GM19023 (cell line): ENCODE results near the gene TCF7L2.

Experiments used
- ATAC-seq: cut with Tn5 transposase; IDR thresholded peaks from one replicate; pipeline ENCODE4 v1.9.1; 2021; ENCODE audit warnings: mild to moderate bottlenecking, moderate library complexity; ENCODE audit not compliant: unreplicated experiment

TCF7L2 gene

DNA sequence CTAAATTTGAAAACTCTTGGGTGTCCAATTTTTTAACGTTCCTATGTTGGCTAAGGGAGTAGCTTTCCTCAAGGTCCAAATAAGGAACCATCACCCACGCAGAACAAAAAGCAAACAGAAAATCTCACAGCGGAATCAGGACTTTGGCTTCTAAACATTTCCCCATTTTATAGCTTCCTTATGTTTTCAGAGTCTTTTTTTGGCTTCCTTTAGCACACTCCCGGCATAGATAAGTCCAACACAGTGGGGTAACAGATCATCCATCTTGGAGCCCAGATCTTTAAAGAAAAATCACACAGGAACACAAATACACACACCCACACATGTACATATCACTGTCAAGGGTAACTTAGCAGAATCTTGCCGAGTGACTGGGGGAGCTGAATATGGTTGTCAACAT, 4.2 kb upstream of the TCF7L2 start:
- ATAC-seq, result no peak

DNA sequence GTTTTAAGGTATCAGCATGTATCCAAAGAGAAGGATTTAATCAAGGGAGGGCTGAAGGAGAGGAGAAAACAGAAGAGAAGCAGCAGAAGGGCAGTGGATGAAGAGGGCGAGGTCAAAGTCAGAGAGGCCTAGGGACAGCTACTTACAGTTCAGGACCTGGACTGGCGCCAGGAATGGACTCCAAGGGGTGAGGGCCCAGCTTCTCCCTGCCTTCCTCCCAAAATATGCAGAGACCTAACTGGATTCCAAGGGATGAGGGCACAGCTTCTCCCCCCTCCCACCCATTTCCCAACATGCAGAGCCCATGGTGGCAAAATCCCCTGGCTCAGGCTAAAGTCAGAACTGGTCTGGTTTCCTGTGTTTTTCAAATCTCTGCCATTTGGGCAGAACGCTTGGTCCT, 3.4 kb upstream of the TCF7L2 start:
- ATAC-seq, result no peak

DNA sequence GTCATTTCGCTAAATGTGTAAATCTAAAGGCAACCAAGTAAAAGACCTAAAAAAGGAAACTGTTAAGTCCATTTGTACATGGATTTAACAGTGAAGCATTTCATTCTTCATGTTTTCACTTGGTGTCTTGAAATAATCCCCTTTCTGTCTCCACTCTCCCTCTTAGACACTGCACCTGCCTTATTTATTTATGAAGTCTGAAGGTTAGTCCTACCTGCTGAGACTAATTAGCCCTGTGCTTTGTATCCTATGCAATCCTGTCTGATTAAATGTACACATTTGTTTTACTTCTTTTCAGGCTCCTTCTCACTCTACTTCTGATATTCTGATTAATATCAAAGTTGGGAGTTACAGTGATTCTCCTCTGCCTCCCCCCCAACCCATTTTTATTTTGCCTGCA, 1.9 kb upstream of the TCF7L2 start:
- ATAC-seq, result no peak

DNA sequence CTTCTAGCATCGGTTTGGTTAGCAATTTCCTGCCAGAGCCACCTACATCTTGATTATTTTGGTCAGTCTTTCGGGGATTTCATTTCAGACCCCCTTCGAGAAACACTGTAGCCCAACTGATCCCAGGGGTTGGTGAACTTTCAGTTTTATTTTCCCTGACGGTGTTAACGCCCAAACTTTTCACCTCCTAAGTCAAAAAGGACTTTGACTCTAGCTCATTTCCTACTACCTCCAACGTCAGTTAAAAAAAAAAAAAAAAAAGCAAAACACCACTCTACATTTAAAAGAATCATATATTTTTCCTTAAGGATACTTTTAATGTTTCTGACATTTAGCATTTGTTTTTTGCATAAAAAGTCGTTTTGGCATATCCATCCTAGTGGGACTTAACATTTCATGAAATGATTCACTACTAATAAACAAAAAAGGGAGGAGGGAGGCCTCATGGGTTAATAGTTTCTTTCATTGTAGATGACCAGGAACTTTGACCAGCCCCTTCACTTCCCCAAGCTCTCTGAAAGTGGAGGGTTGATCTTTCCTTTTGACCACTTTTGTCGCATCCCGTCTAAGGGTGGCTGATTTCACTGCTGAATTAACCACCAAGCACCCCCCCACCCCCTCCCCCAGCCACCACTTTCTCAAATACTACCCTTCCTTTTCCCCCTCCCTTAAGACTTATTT, 764 bp upstream of the TCF7L2 start:
- no peak for ATAC-seq

DNA sequence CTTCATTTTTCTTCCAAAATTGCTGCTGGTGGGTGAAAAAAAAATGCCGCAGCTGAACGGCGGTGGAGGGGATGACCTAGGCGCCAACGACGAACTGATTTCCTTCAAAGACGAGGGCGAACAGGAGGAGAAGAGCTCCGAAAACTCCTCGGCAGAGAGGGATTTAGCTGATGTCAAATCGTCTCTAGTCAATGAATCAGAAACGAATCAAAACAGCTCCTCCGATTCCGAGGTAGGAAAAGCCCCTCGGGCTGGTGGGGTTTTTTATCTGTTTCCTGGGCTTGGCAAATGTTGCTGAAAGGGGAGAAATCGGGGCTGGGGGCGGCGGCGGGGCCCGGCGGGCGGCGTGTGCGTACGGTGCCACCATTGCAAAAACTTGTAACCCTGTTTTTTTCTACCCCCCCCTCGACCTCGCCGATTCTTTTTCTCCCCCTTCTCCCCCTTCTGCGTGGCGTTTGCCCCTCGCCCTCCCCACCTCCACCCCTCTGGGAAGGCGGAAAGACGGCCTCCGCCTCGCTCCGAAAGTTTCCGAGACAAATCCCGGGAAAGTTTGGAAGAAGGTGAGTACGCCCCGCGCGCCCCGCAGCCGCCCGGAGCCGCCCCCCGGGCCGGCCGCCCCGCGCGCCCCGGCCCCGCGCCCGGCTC, 789 bp downstream of the TCF7L2 start:
- no peak for ATAC-seq

DNA sequence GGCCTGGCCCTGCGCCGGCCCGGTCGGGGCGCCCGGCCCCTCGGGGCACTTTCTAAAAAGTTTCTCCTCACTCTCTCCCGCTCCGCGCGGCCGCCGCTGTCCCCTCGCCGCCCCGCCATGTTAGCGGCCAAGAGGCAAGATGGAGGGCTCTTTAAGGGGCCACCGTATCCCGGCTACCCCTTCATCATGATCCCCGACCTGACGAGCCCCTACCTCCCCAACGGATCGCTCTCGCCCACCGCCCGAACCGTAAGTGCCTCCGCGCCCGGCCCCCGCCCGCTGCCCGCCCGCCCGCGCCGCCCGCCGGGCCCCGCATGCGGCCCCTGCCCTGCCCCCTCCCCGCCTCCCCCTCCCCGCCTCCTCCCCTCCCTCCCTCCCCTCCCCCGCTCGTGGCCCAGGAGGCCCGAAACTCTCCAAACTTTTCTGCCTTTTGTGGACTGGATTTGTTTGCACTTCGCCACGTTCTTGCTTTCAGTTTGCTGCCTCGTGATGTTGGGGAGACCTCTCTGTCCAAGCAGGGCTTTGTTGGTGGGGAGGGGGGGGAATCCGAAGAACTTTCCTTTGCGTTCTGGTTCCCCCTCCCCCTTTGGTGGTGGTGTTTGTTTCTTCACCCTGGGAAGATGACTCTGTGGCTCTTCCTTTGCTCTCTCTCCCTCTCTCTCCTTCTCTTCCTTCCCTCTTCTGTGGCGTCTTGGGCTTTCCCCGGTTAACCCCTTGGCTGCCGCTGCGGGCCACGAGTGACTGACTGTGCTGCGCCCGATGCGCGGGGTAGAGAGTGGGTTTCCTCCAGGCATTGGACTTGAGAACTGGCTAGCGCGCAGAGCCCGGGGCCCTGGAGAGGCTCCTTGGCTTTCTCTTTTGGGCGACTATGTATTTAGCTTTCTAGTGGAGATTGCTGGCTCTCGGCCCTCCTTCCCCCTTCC, 1.6 kb downstream of the TCF7L2 start:
- ATAC-seq, result no peak

DNA sequence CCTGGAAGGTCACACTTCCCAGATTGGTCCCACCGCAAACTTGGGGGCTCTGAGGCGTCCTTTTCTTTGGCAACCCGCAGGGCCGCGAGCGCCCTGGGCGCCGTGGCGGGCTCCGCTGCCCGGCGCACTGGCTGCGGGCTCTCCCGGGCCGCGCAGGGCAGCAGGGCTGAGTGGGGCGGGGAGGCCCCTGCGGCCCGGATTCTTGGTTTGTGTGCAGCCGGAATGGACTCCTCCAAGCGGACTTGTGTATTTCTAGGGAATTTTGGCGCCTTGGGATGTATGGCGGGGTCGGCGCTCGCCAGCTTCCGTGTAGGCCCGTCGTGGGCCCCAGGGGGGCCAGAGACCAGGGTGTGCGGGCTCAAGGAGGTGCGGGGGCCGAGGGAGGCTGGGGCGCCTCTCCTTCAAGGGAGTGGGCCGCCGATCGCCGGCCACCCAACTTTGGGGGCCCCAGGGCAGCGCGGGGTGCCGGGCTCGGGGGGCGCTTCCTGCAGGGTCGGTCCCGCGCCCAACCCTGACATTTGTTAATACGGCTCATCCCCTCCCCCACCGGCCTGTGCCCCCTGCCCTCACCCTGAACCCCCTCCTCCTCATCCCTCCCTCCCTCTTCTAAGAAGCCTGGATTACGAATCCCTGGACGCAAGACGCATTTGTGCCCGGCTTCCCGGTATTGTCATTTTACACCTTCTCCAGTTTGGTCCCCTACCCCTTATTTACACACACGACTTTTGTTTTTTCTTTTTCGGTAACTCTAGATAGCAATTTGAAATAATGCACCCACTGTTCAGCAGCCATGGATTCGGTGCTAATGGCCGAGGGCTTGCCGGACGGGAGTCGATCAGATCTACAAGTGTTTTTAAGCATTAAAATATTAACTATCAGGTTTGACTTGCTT, 2.5 kb downstream of the TCF7L2 start:
- ATAC-seq, result no peak

DNA sequence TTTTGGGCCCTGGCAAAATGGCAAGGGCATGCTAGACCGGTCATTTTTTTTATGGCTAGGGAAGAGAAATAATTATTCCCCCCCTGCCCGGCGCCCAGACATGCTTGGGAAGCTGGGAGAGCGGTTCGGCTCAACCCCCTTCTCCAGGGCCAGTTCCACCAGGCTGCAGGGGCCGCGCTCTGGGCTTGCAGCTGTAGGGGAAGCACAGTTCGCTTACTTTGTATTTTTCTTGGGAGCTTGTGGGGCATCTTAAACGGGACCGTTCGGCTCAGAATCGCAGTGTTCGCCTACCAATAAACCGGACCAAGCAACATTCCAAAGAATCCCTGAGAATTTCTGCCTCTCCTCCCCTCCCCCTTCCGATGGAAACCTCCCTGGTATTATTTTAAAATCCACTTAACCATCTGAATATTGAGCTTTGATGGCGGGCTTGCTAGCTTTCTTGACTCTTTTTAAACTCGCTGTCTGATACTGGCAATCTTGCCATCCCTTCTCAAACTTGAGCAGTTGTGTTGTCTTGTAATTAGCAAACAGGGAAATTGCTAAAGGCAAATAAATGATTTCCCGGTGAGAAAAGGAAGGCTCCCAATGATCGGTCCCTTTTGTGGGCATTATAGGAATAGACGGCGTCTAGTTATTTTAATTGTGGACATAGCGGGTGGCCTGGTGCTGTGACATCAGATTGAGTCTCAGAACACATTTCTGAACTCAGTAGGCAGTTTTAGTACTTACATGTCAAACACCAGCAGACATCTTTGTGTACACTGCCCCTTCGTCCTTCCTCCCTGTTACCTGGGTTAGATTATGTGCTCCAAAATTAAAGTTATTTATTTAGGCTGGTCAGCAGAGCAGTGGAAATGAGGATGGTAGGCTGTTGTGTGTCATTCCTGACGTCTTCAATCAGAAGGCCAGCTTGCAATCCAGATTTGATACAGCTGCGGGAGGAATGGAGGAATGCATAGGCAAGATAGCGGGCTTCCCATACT, 3.4 kb downstream of the TCF7L2 start:
- ATAC-seq, result no peak

DNA sequence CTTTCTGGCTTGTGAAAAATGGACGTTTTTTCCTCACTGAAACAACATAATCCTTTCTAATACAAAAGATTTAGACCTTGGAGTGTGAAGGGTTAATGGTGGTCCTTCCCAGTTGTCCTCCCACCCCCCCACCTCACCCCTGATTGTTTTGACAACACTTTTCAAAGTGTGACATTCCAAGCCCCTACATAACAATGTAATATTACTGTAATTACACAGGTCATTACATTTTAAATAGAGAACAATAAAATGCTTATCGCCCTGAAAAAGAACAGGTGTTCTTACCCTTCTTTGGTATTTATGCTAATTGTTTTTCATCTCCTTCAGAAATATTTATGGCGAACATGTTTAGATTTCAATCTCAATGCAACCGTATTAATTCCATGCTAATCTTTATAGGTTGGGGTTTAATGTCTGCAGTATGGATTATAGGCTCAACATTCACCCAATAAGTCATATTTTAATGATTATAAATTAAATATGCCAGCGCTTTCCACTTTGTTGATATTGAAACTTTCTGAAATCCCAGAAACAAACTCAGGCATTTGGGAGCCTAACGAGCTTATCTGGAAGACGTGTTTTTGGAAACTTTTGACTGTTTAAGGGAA, 5.0 kb downstream of the TCF7L2 start:
- ATAC-seq, result no peak

DNA sequence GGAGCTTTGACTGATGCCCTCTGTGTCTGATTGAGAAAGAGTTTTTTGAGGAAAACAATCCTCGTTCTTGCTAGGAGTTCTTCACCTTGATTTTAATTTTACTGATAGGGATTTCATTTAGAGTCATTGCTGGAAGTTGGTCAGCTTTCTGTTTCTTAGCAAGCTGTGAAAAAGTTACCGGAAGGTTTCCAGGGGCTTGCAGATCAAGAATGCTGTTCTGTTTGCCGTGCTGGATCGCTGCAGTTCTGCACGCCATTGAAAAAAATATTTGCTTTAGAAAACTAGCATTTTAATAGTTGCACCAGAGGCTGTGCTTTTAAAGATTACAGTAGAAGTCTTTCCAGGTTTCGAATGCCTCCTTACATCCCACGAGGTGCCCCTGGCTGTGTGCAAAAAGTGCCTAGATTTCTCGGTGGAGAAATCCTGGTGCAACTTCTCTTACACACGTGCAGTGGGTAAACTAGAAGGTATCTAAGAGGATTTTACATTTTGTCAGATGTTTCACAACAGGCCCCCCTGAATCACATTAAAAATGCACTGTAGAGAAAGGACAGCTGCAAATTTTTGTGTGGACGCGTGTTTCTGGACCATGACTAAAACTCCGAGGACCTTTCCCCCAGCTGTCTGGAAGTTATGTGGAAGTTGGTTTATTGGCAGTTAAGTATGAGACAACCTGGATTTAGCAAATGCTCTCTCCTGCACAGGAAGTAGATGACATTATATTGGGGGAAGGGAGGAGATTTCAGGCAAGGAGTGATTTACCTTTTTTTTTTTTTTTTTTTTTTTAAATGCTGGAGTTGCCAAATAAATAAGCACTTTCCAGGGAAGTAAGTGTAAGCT, 5.8 kb downstream of the TCF7L2 start:
- no peak for ATAC-seq

DNA sequence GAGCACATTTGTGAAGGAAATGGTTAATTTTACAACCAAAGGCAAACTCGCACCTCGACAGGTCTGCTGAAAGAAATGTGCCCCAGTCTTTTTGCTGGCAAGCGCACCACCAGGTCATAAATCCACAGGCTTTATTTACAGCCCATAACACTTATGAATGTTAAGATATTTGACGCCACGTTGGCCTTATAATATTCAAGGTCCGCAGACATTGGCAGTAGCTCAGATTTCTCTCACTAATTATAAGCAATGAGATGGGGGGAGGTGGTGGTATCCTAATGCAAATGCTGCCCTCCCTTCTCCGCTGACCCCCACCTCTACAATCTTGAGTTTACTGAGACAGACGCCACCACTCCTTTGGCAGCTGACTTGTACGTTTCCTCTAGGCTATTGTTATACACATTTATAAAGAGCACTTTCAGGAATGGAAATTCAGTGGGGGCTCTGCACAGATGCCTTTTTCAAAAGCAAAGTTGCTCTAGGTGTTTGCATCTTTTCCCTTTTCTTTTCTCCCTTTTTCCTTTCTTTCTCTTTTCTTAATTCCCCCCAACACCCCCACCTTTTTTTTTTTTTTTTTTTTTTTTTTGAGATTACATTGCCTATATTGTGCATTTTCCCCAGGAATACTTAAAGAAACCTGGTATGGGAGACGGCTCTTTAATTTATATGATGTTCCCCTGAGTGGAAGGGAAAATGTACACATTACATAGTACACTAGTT, 6.7 kb downstream of the TCF7L2 start:
- no peak for ATAC-seq

DNA sequence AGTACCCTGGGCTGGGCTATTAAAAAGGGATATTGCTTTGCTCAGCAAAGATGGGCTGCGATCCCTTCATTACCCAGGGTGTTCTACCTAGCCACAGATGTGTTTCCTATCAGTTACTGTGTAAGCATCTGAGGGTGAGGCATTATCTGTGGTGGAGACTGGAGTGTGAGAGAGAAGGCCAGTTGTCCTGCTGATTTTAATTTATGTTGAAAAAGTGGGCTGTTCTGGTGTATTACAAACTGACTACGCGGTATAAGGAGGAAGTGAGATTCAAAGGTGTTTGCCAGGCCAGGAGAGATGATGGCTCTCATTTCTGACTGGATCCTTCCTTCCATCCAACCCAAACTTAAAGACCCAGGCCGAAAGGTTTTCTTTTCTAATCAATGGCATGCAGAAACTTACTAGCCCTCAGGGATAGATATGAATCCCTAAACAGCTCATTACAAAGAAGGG, 7.6 kb downstream of the TCF7L2 start:
- no peak for ATAC-seq

DNA sequence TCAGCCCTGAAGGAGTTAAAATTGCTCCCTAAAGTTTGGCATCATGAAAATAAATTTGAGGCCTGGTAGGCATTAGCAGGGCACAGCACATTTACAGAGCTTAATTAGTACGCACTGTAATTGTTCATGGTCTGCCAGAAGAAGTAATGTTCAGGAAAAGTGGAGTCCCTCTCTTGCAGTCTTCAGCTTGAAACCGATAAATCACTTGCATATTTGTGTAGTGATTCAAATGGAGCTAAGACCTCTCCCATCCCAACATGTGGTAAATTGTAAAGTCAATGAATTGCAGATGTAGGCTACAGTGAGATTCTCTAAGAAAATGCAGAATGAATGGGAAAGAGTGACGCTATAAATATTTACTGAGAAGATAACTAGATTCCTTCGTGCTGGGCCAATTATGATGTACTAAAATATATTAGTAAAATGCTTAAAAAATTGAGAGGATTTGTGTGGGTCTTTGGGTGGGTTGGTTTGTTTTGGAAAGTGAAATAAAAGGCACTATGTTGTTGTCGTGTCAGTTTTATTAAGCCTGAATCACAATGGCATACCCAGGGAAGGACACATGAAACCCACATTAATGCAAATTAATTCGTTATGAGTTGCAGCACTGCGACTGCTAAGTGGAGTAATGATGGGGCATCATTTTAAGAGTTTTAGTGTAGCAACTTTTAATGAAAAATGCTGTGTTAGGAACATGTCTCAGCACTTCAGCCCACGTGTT, 8.4 kb downstream of the TCF7L2 start:
- no peak for ATAC-seq

DNA sequence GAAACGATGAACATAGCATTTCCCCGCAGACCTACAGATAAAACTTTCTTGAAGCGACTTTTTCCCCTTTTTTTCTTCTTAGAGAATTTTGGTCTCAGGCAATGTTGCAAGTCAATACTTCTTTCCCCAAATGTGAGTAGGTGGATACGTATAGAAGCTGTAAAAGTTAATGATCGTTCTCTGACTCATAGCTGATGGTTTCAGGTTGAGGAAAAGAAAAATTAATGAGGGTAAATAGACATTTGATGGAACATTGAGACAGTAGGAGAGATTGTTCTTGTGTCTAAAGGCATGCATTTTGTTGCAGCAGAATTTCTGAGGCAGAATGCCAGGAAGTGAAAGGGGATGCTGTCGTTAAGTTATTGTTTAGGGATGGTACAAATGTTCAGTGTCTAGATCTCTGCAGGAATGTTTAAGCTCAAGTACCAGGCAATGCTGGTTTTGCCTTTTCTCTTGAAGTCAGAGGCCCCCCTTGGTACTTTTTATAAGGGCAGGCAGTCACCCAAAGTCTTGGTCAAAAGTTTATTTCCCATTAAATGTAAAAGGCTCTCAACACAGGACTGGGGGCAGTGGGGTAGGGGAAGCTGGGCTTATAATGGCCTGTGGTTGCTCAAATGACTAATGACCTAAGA, 9.3 kb downstream of the TCF7L2 start:
- no peak for ATAC-seq

DNA sequence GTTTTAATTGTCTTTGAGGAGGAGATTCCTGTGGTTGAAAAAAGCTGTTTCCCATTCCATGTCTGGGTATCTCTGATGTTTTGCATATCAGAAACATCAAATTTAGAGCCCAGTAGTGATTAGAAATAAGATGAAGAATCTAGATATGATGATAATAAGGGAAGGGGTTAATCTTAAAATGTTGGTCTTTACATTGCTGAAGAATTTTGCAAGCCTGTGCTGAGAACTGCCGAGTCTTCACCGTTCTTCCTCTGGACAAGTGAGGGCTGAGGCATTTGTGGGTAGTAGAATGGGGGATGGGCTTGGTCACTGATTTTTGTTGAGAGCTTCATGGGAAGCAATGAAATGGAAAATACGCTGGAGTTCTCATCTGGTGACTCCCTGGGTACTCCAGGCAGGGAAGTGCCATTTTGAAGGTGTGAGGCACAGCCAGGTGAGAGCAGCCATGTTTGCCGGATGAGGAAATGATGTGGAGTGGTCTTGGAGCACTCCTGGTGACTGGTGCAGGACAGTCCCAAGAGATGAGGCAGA, 10.2 kb downstream of the TCF7L2 start:
- ATAC-seq, result no peak

DNA sequence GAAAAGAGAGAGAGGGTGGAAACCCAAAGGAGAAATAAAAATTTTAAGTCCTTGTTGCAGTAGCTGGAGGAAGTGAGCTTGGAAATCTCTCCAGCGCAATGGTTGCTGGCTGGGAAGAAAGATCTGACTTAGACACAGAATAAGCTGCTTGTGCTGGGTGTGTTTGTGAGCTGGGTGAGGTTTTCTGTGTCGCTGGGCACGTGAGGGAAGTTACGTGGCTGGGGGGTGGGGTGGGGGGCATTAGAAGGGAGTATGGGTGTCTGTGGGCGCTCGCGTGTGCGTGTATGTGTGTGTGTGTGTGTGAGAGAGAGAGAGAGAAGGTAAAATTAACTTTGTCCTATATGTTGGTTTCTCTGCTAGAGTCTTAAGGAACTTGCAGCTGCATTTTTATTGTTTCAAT, 11.6 kb downstream of the TCF7L2 start:
- ATAC-seq, result no peak
